ENCODE data around the gene ZNF469.
"Not testable (repeated sequence)": the region's sequence is repeated elsewhere in the genome, so short reads cannot be mapped to it uniquely, and the experiment has no call there.

ZNF469 gene

GRCh38 chr16:88406096-88407041 lies 23.6 kb downstream of the ZNF469 start:
- no peak for DNase-seq (ENCODE audit: extremely low read depth in 1 of 2, low read depth in 1 of 2)

GRCh38 chr16:88407042-88407420 lies 24.3 kb downstream of the ZNF469 start:
- no peak for DNase-seq (ENCODE audit: extremely low read depth in 1 of 2, low read depth in 1 of 2)

- DNase-seq (ENCODE audit: extremely low read depth in 1 of 2, low read depth in 1 of 2), result no peak
These were observed 25.0 kb downstream of the ZNF469 start for GRCh38 chr16:88407807-88408206.

GRCh38 chr16:88408561-88409142 lies 25.9 kb downstream of the ZNF469 start:
- DNase-seq (ENCODE audit: extremely low read depth in 1 of 2, low read depth in 1 of 2), result no peak

- no peak for DNase-seq (ENCODE audit: extremely low read depth in 1 of 2, low read depth in 1 of 2)
These were observed 26.7 kb downstream of the ZNF469 start for GRCh38 chr16:88409296-88410065.

- not testable (repeated sequence) for DNase-seq (ENCODE audit: extremely low read depth in 1 of 2, low read depth in 1 of 2)
These were observed 27.7 kb downstream of the ZNF469 start for GRCh38 chr16:88410297-88410968.

GRCh38 chr16:88411951-88412576 lies 29.3 kb downstream of the ZNF469 start:
- DNase-seq (ENCODE audit: extremely low read depth in 1 of 2, low read depth in 1 of 2), result no peak

- no peak for DNase-seq (ENCODE audit: extremely low read depth in 1 of 2, low read depth in 1 of 2)
These were observed 30.0 kb downstream of the ZNF469 start for GRCh38 chr16:88412766-88413165.

- no peak for DNase-seq (ENCODE audit: extremely low read depth in 1 of 2, low read depth in 1 of 2)
These were observed 30.5 kb downstream of the ZNF469 start for GRCh38 chr16:88413231-88413630.

GRCh38 chr16:88413631-88414030 lies 30.9 kb downstream of the ZNF469 start:
- no peak for DNase-seq (ENCODE audit: extremely low read depth in 1 of 2, low read depth in 1 of 2)

- DNase-seq (ENCODE audit: extremely low read depth in 1 of 2, low read depth in 1 of 2), result no peak
These were observed 32.0 kb downstream of the ZNF469 start for GRCh38 chr16:88414521-88415380.

- DNase-seq (ENCODE audit: extremely low read depth in 1 of 2, low read depth in 1 of 2), result no peak
These were observed 32.6 kb downstream of the ZNF469 start for GRCh38 chr16:88415381-88415705.

- DNase-seq (ENCODE audit: extremely low read depth in 1 of 2, low read depth in 1 of 2), result no peak
These were observed 33.1 kb downstream of the ZNF469 start for GRCh38 chr16:88415713-88416323.

GRCh38 chr16:88416686-88417085 lies 33.9 kb downstream of the ZNF469 start:
- no peak for DNase-seq (ENCODE audit: extremely low read depth in 1 of 2, low read depth in 1 of 2)

- no peak for DNase-seq (ENCODE audit: extremely low read depth in 1 of 2, low read depth in 1 of 2)
These were observed 35.1 kb downstream of the ZNF469 start for GRCh38 chr16:88417684-88418476.

GRCh38 chr16:88418869-88419268 lies 36.1 kb downstream of the ZNF469 start:
- no peak for DNase-seq (ENCODE audit: extremely low read depth in 1 of 2, low read depth in 1 of 2)

GRCh38 chr16:88419790-88420189 lies 37.0 kb downstream of the ZNF469 start:
- DNase-seq (ENCODE audit: extremely low read depth in 1 of 2, low read depth in 1 of 2), result no peak

GRCh38 chr16:88420496-88420895 lies 37.7 kb downstream of the ZNF469 start:
- DNase-seq (ENCODE audit: extremely low read depth in 1 of 2, low read depth in 1 of 2), result no peak

GRCh38 chr16:88421301-88421700 lies 38.5 kb downstream of the ZNF469 start:
- no peak for DNase-seq (ENCODE audit: extremely low read depth in 1 of 2, low read depth in 1 of 2)
